ENCODE results near the gene OR6A2. TPM values are rescaled to one million over a fixed set of nuclear protein-coding genes. Genes with fewer than 3 reads are reported as not detected.

OR6A2 gene
- total and polyA plus RNA-seq, 2 of the 8 experiments (the other 6 are each of a cell fraction or from before 2014, with no cell fraction given): 0.14 to 0.20 TPM

GRCh38 chr11:6780829-6781228, 18.7 kb downstream of the OR6A2 start:
- Histone ChIP-seq H3K18ac (ENCODE audit: extremely low read depth, low read length) (no peak overlapping the region), H2BK5ac (ENCODE audit: low read depth, low read length) (no peak overlapping the region), H3K9me3 (ENCODE audit: insufficient read depth in 2 of 2, low read depth in 1 of 2, low read length in 1 of 2) (no peaks in the 10 kb centered on the region), H3K27me3 (replicated peaks in 1 of 4; ENCODE audit: control insufficient read depth in 3 of 4, extremely low read depth in 1 of 4, insufficient read depth in 3 of 4, low read length in 3 of 4) (no peaks in the 10 kb centered on the region), H4K91ac (replicated peaks; ENCODE audit: insufficient read length, low read length) (no peak overlapping the region), H4K5ac (ENCODE audit: insufficient read length, low read depth, low read length) (no peak overlapping the region), H2BK15ac (ENCODE audit: low read length) (no peak overlapping the region), H3K4ac (replicated peaks; ENCODE audit: insufficient read length, low read depth, low read length) (no peak overlapping the region), H2BK20ac (ENCODE audit: low read length) (no peak overlapping the region), H3K4me3 (ENCODE audit: extremely low read depth in 1 of 4, insufficient read depth in 2 of 4, low read depth in 3 of 4, low read length in 4 of 4) (no peak overlapping the region), H4K8ac (ENCODE audit: extremely low read depth, insufficient read depth, low read length) (no peak overlapping the region), H3K4me2 (ENCODE audit: insufficient read depth in 1 of 2, low read depth in 2 of 2, low read length in 2 of 2) (no peak overlapping the region), H2AFZ (ENCODE audit: low read length) (no peak overlapping the region), H2BK12ac (ENCODE audit: low read depth, low read length) (no peak overlapping the region), H3K36me3 (ENCODE audit: control insufficient read depth in 2 of 4, insufficient read depth in 4 of 4, low read length in 3 of 4) (no peaks in the 10 kb centered on the region), H2BK120ac (replicated peaks; ENCODE audit: low read depth, low read length) (no peak overlapping the region), H3K14ac (ENCODE audit: insufficient read length) (no peak overlapping the region), H3K79me2 (ENCODE audit: control insufficient read depth in 1 of 2, insufficient read depth in 2 of 2, low read length in 2 of 2) (no peaks in the 10 kb centered on the region), H3K9ac (replicated peaks in 1 of 4; ENCODE audit: extremely low read depth in 1 of 4, low read depth in 3 of 4, low read length in 3 of 4) (no peak overlapping the region), H3K23ac (ENCODE audit: insufficient read length) (no peak overlapping the region), H3K56ac (replicated peaks; ENCODE audit: insufficient read length, low read depth, low read length) (no peak overlapping the region), H3K79me1 (ENCODE audit: low read depth, low read length) (no peaks in the 10 kb centered on the region), H2AK5ac (ENCODE audit: low read depth, low read length) (no peak overlapping the region), H4K20me1 (replicated peaks in 1 of 2; ENCODE audit: control insufficient read depth in 1 of 2, insufficient read depth in 2 of 2, low read length in 2 of 2) (no peaks in the 10 kb centered on the region), H3K23me2 (ENCODE audit: low read depth, low read length) (no peaks in the 10 kb centered on the region), H3K27ac (ENCODE audit: low read depth, low read length) (no peak overlapping the region), H3K4me1 (replicated peaks in 1 of 4; ENCODE audit: control insufficient read depth in 3 of 4, insufficient read depth in 4 of 4, low read length in 3 of 4) (no peaks in the 10 kb centered on the region)
- POLR2A ChIA-PET (ENCODE audit: partially characterized antibody): no interaction called here
- FAIRE-seq (no peak), DNase-seq (ENCODE audit: low read depth in 1 of 2, low spot score in 2 of 2) (no peak)
- TF ChIP-seq RFX5 (IDR thresholded peaks at IDR 0.05; ENCODE audit: borderline replicate concordance, low read depth, low read length) (no peak), TBP (IDR thresholded peaks at IDR 0.05; ENCODE audit: low read depth, low read length) (no peak), RAD21 (IDR thresholded peaks at IDR 0.05 in 1 of 2, conservative IDR thresholded peaks at IDR 0.05 in 1 of 2; ENCODE audit: low read depth in 2 of 2, low read length in 2 of 2) (no peak), SP4 (IDR thresholded peaks at IDR 0.05; ENCODE audit: low read length) (no peak), TEAD4 (IDR thresholded peaks at IDR 0.05; ENCODE audit: low read depth, low read length) (no peak)
- TF ChIP-seq, protein P1, sequence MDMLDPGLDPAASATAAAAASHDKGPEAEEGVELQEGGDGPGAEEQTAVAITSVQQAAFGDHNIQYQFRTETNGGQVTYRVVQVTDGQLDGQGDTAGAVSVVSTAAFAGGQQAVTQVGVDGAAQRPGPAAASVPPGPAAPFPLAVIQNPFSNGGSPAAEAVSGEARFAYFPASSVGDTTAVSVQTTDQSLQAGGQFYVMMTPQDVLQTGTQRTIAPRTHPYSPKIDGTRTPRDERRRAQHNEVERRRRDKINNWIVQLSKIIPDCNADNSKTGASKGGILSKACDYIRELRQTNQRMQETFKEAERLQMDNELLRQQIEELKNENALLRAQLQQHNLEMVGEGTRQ (IDR thresholded peaks at IDR 0.05; ENCODE audit: low read length): no peak
- CTCF ChIA-PET (ENCODE audit: partially characterized antibody): interaction anchor here (0.6 to 1.8 kb wide), 3 partner anchors 22 to 31 kb away, joined by 3 to 5 read pairs (median 4); no protein-coding TSS in a partner anchor

Data from H1 (cell line).